ENCODE data around the gene TEKT5. TPM values are rescaled to one million over a fixed set of nuclear protein-coding genes. Genes with fewer than 3 reads are reported as not detected.

The TEKT5 gene
- total RNA-seq, 6 experiments from 2014 or later = 0.20 to 1.3 (median 0.69) TPM; not detected in 2

DNA sequence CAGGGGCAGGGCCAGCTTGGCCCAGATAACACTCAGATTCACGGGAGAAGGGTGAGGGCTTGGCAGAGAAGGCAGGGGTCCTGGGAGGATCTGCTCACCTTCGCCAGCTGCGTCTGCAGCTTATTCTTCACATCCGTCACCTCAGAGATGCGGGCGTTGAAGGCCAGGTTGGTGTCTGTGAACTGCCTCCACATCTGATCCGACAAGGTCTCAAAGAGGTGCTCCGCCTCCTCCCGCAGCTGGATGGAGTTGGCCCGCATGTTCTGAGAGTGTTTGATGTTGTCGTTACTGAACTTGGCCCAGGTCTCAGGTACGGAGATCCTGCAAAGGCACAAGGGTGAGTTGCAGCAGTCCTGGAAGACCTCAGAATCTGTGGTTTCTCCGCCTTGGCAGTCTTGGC lies 18.9 kb downstream of the TEKT5 start:
- ATAC-seq (no peak), DNase-seq (no peak)
- WGBS (ENCODE audit: insufficient coverage, low coverage, low lambda C conversion rate, missing lambda C conversion rate) = 88% methylated on average over 5 of the region's 13 CpGs
- no peaks in the 10 kb centered on the region for H3K9me3 ChIP-seq
- H3K27ac ChIP-seq = no peak overlapping the region
- intact Hi-C loops (cut with DNase I) = no loop called here
- H3K4me1 ChIP-seq = no peaks in the 10 kb centered on the region
- no peaks in the 10 kb centered on the region for H3K27me3 ChIP-seq
- no peaks in the 10 kb centered on the region for H3K36me3 ChIP-seq
- H3K4me3 ChIP-seq = no peak overlapping the region
- TF ChIP-seq CTCF (IDR thresholded peaks at IDR 0.05) (no peak), POLR2A (IDR thresholded peaks at IDR 0.05) (no peak)

- H3K27ac ChIP-seq = no peak overlapping the region
- no peaks in the 10 kb centered on the region for H3K9me3 ChIP-seq
- DNase-seq (no peak), ATAC-seq (no peak)
- 82% methylated on average over 6 of the region's 11 CpGs for WGBS (ENCODE audit: insufficient coverage, low coverage, low lambda C conversion rate, missing lambda C conversion rate)
- TF ChIP-seq CTCF (IDR thresholded peaks at IDR 0.05) (no peak), POLR2A (IDR thresholded peaks at IDR 0.05) (no peak)
- H3K36me3 ChIP-seq = no peaks in the 10 kb centered on the region
- H3K4me1 ChIP-seq = no peaks in the 10 kb centered on the region
- no peak overlapping the region for H3K4me3 ChIP-seq
- intact Hi-C loops (cut with DNase I) = no loop called here
- no peaks in the 10 kb centered on the region for H3K27me3 ChIP-seq
Observed at GRCh38 chr16:10675216-10675615, 19.5 kb downstream of the TEKT5 start.

- Histone ChIP-seq H3K4me1 (no peaks in the 10 kb centered on the region), H3K27ac (no peak overlapping the region), H3K36me3 (no peaks in the 10 kb centered on the region), H3K4me3 (no peak overlapping the region), H3K9me3 (no peaks in the 10 kb centered on the region), H3K27me3 (no peaks in the 10 kb centered on the region)
- ATAC-seq = no peak
- intact Hi-C loops (cut with DNase I) = no loop called here
- no peak for DNase-seq
- WGBS (ENCODE audit: insufficient coverage, low coverage, low lambda C conversion rate, missing lambda C conversion rate) = 76% methylated on average over 2 of the region's 4 CpGs
- no peak for TF ChIP-seq POLR2A (IDR thresholded peaks at IDR 0.05)
- no peak for TF ChIP-seq CTCF (IDR thresholded peaks at IDR 0.05)
Observed at GRCh38 chr16:10671729-10672128, 23.0 kb downstream of the TEKT5 start.

GRCh38 chr16:10669791-10670190 lies 24.9 kb downstream of the TEKT5 start:
- Histone ChIP-seq H3K4me1 (no peaks in the 10 kb centered on the region), H3K27me3 (no peaks in the 10 kb centered on the region), H3K9me3 (no peaks in the 10 kb centered on the region), H3K27ac (no peak overlapping the region), H3K4me3 (no peak overlapping the region), H3K36me3 (no peaks in the 10 kb centered on the region)
- WGBS (ENCODE audit: insufficient coverage, low coverage, low lambda C conversion rate, missing lambda C conversion rate) = 62% methylated on average over 2 of the region's 4 CpGs
- intact Hi-C loops (cut with DNase I) = loop anchor here in 1 of 2 donors (10.0 kb wide), 1 partner anchor 45 kb away; no protein-coding TSS in a partner anchor
- TF ChIP-seq CTCF (IDR thresholded peaks at IDR 0.05) (no peak), POLR2A (IDR thresholded peaks at IDR 0.05) (no peak)
- no peak for ATAC-seq
- DNase-seq = no peak

All from right lobe of liver (tissue), 6 donors.